HEK293 (cell line): ENCODE results near the gene DOK3.

ENCODE experiments used
- FEZF1 ChIP-seq: fragments of 450-650 bp; formaldehyde crosslinking; IDR thresholded peaks from 2 replicates; pipeline ENCODE4 v1.5.1; 2016; ENCODE audit warnings: missing biosample characterization, missing genetic modification characterization
- GLI2 ChIP-seq: fragments of 450-650 bp; formaldehyde crosslinking; IDR thresholded peaks from 2 replicates; pipeline ENCODE4; 2017; ENCODE audit warnings: missing biosample characterization, missing genetic modification characterization, low read depth, borderline replicate concordance
- GLIS2 ChIP-seq: fragments of 450-650 bp; formaldehyde crosslinking; IDR thresholded peaks from 2 replicates; pipeline ENCODE4 v1.5.1; 2016; ENCODE audit warnings: missing biosample characterization, missing genetic modification characterization
- PRDM10 ChIP-seq: fragments of 450-650 bp; formaldehyde crosslinking; IDR thresholded peaks from 2 replicates; pipeline ENCODE4 v1.5.1; 2016; ENCODE audit warnings: missing biosample characterization, missing genetic modification characterization
- SALL2 ChIP-seq: fragments of 450-650 bp; formaldehyde crosslinking; IDR thresholded peaks from 2 replicates; pipeline ENCODE4 v1.5.0; 2017; ENCODE audit warnings: missing biosample characterization, mild to moderate bottlenecking, missing genetic modification characterization, borderline replicate concordance
- SP7 ChIP-seq: fragments of 450-650 bp; formaldehyde crosslinking; IDR thresholded peaks from 2 replicates; pipeline ENCODE4 v1.5.1; 2016; ENCODE audit warnings: missing biosample characterization, missing genetic modification characterization
- ZBTB49 ChIP-seq: fragments of 450-650 bp; formaldehyde crosslinking; IDR thresholded peaks from 2 replicates; pipeline ENCODE4 v1.5.1; 2016; ENCODE audit warnings: missing biosample characterization, missing genetic modification characterization, low read depth
- ZNF121 ChIP-seq: fragments of 450-650 bp; formaldehyde crosslinking; IDR thresholded peaks from 2 replicates; pipeline ENCODE4 v1.5.1; 2016; ENCODE audit warnings: missing biosample characterization, missing genetic modification characterization
- ZNF174 ChIP-seq: fragments of 450-650 bp; formaldehyde crosslinking; IDR thresholded peaks from 2 replicates; pipeline ENCODE4 v1.5.0; 2017; ENCODE audit warnings: missing biosample characterization, mild to moderate bottlenecking, missing genetic modification characterization
- ZNF280D ChIP-seq: fragments of 450-650 bp; formaldehyde crosslinking; IDR thresholded peaks from 2 replicates; pipeline ENCODE4 v1.5.1; 2016; ENCODE audit warnings: missing biosample characterization, missing genetic modification characterization
- ZNF350 ChIP-seq: fragments of 450-650 bp; formaldehyde crosslinking; IDR thresholded peaks from 2 replicates; pipeline ENCODE4 v1.5.0; 2017; ENCODE audit warnings: missing biosample characterization, mild to moderate bottlenecking, missing genetic modification characterization
- ZNF362 ChIP-seq: fragments of 450-650 bp; formaldehyde crosslinking; IDR thresholded peaks from 2 replicates; pipeline ENCODE4 v1.5.1; 2016; ENCODE audit warnings: missing biosample characterization, missing genetic modification characterization
- ZNF366 ChIP-seq: fragments of 450-650 bp; formaldehyde crosslinking; conservative IDR thresholded peaks from 2 replicates; pipeline ENCODE4 v1.5.1; 2016; ENCODE audit warnings: missing biosample characterization, missing genetic modification characterization
- ZNF449 ChIP-seq: fragments of 450-650 bp; formaldehyde crosslinking; IDR thresholded peaks from 2 replicates; pipeline ENCODE4 v1.5.1; 2017; ENCODE audit warnings: missing biosample characterization, mild to moderate bottlenecking, missing genetic modification characterization, moderate library complexity
- ZNF514 ChIP-seq: fragments of 450-650 bp; formaldehyde crosslinking; IDR thresholded peaks from 2 replicates; pipeline ENCODE4 v1.5.1; 2016; ENCODE audit warnings: missing biosample characterization, missing genetic modification characterization
- ZNF518A ChIP-seq: fragments of 450-650 bp; formaldehyde crosslinking; conservative IDR thresholded peaks from 2 replicates; pipeline ENCODE4 v1.5.1; 2016; ENCODE audit warnings: low read depth, missing biosample characterization, missing genetic modification characterization
- ZNF610 ChIP-seq: fragments of 450-650 bp; formaldehyde crosslinking; IDR thresholded peaks from 2 replicates; pipeline ENCODE4 v1.5.1; 2016; ENCODE audit warnings: missing biosample characterization, missing genetic modification characterization, borderline replicate concordance
- ZNF623 ChIP-seq: fragments of 450-650 bp; formaldehyde crosslinking; IDR thresholded peaks from 2 replicates; pipeline ENCODE4 v1.5.1; 2016; ENCODE audit warnings: missing biosample characterization, missing genetic modification characterization
- ZNF654 ChIP-seq: fragments of 450-650 bp; formaldehyde crosslinking; IDR thresholded peaks from 2 replicates; pipeline ENCODE4 v1.5.1; 2016; ENCODE audit warnings: low read depth, missing biosample characterization, missing genetic modification characterization
- ZNF660 ChIP-seq: fragments of 450-650 bp; IDR thresholded peaks from 2 replicates; pipeline ENCODE4 v1.5.1; 2018; ENCODE audit warnings: missing biosample characterization, mild to moderate bottlenecking, missing genetic modification characterization
- ZNF830 ChIP-seq: fragments of 450-650 bp; IDR thresholded peaks from 2 replicates; pipeline ENCODE4 v1.5.0; 2018; ENCODE audit warnings: missing biosample characterization, missing genetic modification characterization, low read depth, mild to moderate bottlenecking, moderate library complexity

Gene DOK3

GRCh38 chr5:177516601-177517568, 7.3 kb upstream of the DOK3 start, which contains the start of gene DDX41 (continued):
- TF ChIP-seq ZNF654 (no peak), ZNF830 (tag by site-specific recombination) (no peak), ZNF610 (tag by site-specific recombination) (peak; percentile 26; the same call in 1 of the 2 replicates), ZNF366 (peak; percentile 85), ZNF280D (no peak), ZNF121 (tag by site-specific recombination) (no peak), SALL2 (no peak), ZNF174 (tag by site-specific recombination) (no peak), ZNF350 (tag by site-specific recombination) (no peak), GLI2 (tag by site-specific recombination) (no peak), ZNF514 (tag by site-specific recombination) (no peak), ZNF449 (tag by site-specific recombination) (peak; percentile 94), FEZF1 (tag by site-specific recombination) (no peak), ZBTB49 (tag by site-specific recombination) (no peak), PRDM10 (tag by site-specific recombination) (peak; percentile 94), ZNF623 (no peak), ZNF660 (tag by site-specific recombination) (peak; percentile 72), ZNF362 (tag by site-specific recombination) (no peak), ZNF518A (tag by site-specific recombination) (peak; percentile 78), GLIS2 (tag by site-specific recombination) (peak; percentile 82), SP7 (peak; percentile 93)
